ENCODE data around the gene NXPH2. TPM values are rescaled to one million over a fixed set of nuclear protein-coding genes. Genes with fewer than 3 reads are reported as not detected.
A peak's percentile ranks its signal among the peaks of the same experiment; 100 is the strongest.
"Not testable (repeated sequence)": the region's sequence is repeated elsewhere in the genome, so short reads cannot be mapped to it uniquely, and the experiment has no call there.

The NXPH2 gene
- polyA plus RNA-seq, 6 donors from 2014 or later = not detected

GRCh38 chr2:138737009-138737554, 43.1 kb downstream of the NXPH2 start:
- DNase-seq; H3K4me3 Mint-ChIP-seq; ATAC-seq (ENCODE audit: low read depth in 2 of 2); H3K27me3 Mint-ChIP-seq; H3K27ac Mint-ChIP-seq; H3K4me1 Mint-ChIP-seq: not testable (repeated sequence)
- peaks cover 0 to 23% of the 10 kb centered on the region in 2 donors for H3K36me3 Mint-ChIP-seq
- peaks cover 14 to 48% (median 27%) of the 10 kb centered on the region in 7 donors for H3K9me3 Mint-ChIP-seq

GRCh38 chr2:138732651-138733050, 47.5 kb downstream of the NXPH2 start:
- Mint-ChIP-seq H3K4me1 (no peaks in the 10 kb centered on the region), H3K27ac (no peak overlapping the region), H3K4me3 (no peak overlapping the region), H3K9me3 (peaks cover 16 to 61% (median 27%) of the 10 kb centered on the region in 7 donors), H3K27me3 (peaks cover 8% of the 10 kb centered on the region in 3 donors), H3K36me3 (peaks cover 0 to 23% of the 10 kb centered on the region in 2 donors)
- no peak for DNase-seq
- ATAC-seq (ENCODE audit: low read depth in 2 of 2) = no peak

GRCh38 chr2:138730497-138731030, 49.6 kb downstream of the NXPH2 start:
- H3K27me3 Mint-ChIP-seq = peaks cover 8% of the 10 kb centered on the region in 3 donors
- no peak overlapping the region for H3K27ac Mint-ChIP-seq
- no peak for DNase-seq
- no peaks in the 10 kb centered on the region for H3K4me1 Mint-ChIP-seq
- no peak overlapping the region for H3K4me3 Mint-ChIP-seq
- peaks cover 0 to 16% of the 10 kb centered on the region in 2 donors for H3K36me3 Mint-ChIP-seq
- peaks cover 9 to 41% (median 14%) of the 10 kb centered on the region in 7 donors for H3K9me3 Mint-ChIP-seq
- ATAC-seq (ENCODE audit: low read depth in 2 of 2) = no peak

GRCh38 chr2:138727956-138728355, 52.2 kb downstream of the NXPH2 start:
- Mint-ChIP-seq H3K4me3 (no peak overlapping the region), H3K4me1 (no peaks in the 10 kb centered on the region), H3K9me3 (peaks cover 0 to 15% (median 4%) of the 10 kb centered on the region in 7 donors), H3K27me3 (peaks cover 8% of the 10 kb centered on the region in 3 donors), H3K27ac (no peak overlapping the region), H3K36me3 (no peaks in the 10 kb centered on the region)
- DNase-seq (no peak), ATAC-seq (ENCODE audit: low read depth in 2 of 2) (no peak)

DNA sequence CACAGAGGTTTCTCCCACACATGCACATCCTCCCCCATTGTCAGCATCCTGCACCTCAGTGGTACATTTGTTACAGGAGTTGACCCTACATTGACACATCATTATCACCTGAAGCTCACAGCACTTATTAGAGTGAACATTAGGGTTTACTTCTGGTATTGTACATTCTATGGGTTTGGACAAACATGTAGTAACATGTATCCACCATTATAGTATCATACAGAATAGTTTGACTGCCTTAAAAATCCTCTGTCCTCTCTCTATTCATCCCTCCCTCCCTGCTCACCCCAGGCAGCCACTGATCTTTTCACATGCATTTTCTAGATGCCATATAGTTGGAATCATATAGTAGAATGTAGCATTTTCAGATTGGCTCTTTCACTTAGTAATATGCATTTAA, 53.5 kb downstream of the NXPH2 start:
- ATAC-seq (ENCODE audit: low read depth in 2 of 2) (no peak), DNase-seq (no peak)
- Mint-ChIP-seq H3K4me3 (no peak overlapping the region), H3K27me3 (peaks cover 4 to 8% (median 8%) of the 10 kb centered on the region in 3 donors), H3K4me1 (no peaks in the 10 kb centered on the region), H3K36me3 (no peaks in the 10 kb centered on the region), H3K27ac (no peak overlapping the region), H3K9me3 (peaks cover 0 to 13% (median 4%) of the 10 kb centered on the region in 7 donors)

DNA sequence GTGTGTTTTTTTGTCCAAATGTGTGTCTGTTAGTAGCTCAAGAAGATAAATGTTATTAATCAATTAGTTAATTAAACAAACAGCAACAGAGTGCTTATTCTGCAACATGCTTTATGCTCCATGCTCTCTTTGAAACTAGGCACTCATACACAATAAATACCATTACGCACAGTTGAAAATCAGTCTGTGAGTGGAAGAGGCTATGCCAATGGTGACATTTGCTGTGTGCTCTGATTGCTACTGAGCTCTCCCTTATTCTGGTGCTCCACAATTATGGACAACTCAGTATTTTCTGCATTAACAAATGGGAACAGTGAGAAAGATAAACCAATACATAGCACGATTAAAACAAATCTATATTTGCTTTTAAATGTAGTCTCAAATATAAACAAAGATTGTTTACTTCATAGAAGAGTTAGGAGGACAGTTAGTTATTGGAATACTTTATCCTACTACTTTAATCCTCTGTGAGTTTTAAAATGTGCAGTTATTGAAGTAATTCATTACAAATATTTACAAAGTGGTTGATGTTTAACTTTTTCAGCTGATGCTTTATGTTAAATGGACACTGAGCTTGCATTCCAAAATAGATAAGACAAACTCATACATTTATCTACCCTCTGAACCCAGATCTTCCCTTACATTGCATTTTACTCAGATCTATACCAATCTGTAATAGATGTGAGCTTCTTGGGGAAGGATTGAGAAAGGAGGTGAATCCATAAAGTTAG, 55.3 kb downstream of the NXPH2 start:
- Mint-ChIP-seq H3K27ac (no peak overlapping the region), H3K9me3 (peaks cover 0 to 12% (median 4%) of the 10 kb centered on the region in 7 donors), H3K27me3 (peaks cover 0 to 9% (median 6%) of the 10 kb centered on the region in 3 donors), H3K4me3 (no peak overlapping the region), H3K36me3 (no peaks in the 10 kb centered on the region), H3K4me1 (no peaks in the 10 kb centered on the region)
- DNase-seq (no peak), ATAC-seq (ENCODE audit: low read depth in 2 of 2) (no peak)

- H3K4me1 Mint-ChIP-seq = no peaks in the 10 kb centered on the region
- peaks cover 0 to 6% (median 0%) of the 10 kb centered on the region in 7 donors for H3K9me3 Mint-ChIP-seq
- no peak for ATAC-seq (ENCODE audit: low read depth in 2 of 2)
Measured at GRCh38 chr2:138724327-138724726, 55.9 kb downstream of the NXPH2 start.

GRCh38 chr2:138723196-138723987, 56.8 kb downstream of the NXPH2 start:
- no peaks in the 10 kb centered on the region for H3K4me1 Mint-ChIP-seq
- H3K4me3 Mint-ChIP-seq = no peak overlapping the region
- no peak for ATAC-seq (ENCODE audit: low read depth in 2 of 2)
- H3K9me3 Mint-ChIP-seq = no peaks in the 10 kb centered on the region
- no peak overlapping the region for H3K27ac Mint-ChIP-seq
- H3K27me3 Mint-ChIP-seq = peaks cover 6 to 9% (median 6%) of the 10 kb centered on the region in 3 donors
- DNase-seq = no peak
- no peaks in the 10 kb centered on the region for H3K36me3 Mint-ChIP-seq

More at GRCh38 chr2:138724327-138724726, 55.9 kb downstream of the NXPH2 start:
- H3K27me3 Mint-ChIP-seq = peaks cover 0 to 9% (median 6%) of the 10 kb centered on the region in 3 donors
- no peaks in the 10 kb centered on the region for H3K36me3 Mint-ChIP-seq
- no peak overlapping the region for H3K27ac Mint-ChIP-seq
- no peak overlapping the region for H3K4me3 Mint-ChIP-seq
- no peak for DNase-seq

- Mint-ChIP-seq H3K27ac (no peak overlapping the region), H3K9me3 (no peaks in the 10 kb centered on the region), H3K4me3 (no peak overlapping the region), H3K4me1 (peaks cover 0 to 6% (median 0%) of the 10 kb centered on the region in 3 donors), H3K27me3 (peaks cover 6 to 18% (median 6%) of the 10 kb centered on the region in 3 donors), H3K36me3 (no peaks in the 10 kb centered on the region)
- ATAC-seq (ENCODE audit: low read depth in 2 of 2) (no peak), DNase-seq (no peak)
Measured at GRCh38 chr2:138722316-138722715, 57.9 kb downstream of the NXPH2 start.

DNA sequence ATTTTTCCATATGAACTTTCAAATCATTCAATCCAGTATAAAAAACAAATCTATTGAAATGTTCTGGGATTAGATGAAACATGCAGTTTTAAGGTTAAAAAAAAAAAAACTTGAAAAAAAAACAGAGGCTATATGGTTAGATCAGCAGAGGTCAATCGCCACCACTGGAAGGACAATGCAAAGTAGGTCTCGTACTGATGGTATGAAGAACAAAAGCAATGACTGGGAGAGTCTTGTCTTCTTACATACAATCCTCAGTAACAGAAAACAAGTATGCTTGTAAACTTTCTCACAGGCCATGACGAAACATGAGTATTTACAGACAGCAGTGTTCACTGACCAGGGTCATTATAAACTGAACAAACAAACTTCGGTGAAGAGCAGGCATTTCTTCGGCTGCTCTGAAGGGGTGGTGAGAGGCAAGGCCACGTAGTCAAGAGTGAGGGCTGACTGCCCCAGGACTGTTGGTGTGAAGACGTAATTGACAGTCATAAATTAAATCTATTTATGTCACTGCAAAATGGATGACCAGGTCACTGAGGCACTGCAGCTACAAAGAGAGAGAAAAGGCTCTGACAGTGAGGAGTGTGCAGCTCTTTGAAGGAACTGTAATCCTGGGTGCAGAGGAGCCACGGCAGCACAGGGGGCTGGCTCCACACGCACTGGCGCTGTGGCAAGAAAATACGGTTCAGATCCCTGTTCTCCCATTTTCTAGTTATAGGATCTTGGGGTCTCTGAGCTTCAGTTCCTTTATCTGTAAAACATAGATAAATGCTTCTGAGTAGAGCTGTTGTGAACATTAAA, 60.0 kb downstream of the NXPH2 start:
- ATAC-seq (ENCODE audit: low read depth in 2 of 2) (no peak), DNase-seq (no peak)
- no peak overlapping the region for H3K4me3 Mint-ChIP-seq
- H3K27ac Mint-ChIP-seq = peak overlapping the region in 1 of 6 donors; percentile 70
- H3K27me3 Mint-ChIP-seq = peaks cover 12 to 21% (median 18%) of the 10 kb centered on the region in 3 donors
- H3K9me3 Mint-ChIP-seq = no peaks in the 10 kb centered on the region
- no peaks in the 10 kb centered on the region for H3K36me3 Mint-ChIP-seq
- H3K4me1 Mint-ChIP-seq = peaks cover 0 to 6% (median 0%) of the 10 kb centered on the region in 3 donors

GRCh38 chr2:138718405-138718804, 61.8 kb downstream of the NXPH2 start:
- ATAC-seq (ENCODE audit: low read depth in 2 of 2) = no peak
- Mint-ChIP-seq H3K27ac (no peak overlapping the region), H3K4me3 (no peak overlapping the region), H3K4me1 (peaks cover 0 to 6% (median 0%) of the 10 kb centered on the region in 3 donors), H3K27me3 (peaks cover 12 to 21% (median 18%) of the 10 kb centered on the region in 3 donors), H3K36me3 (no peaks in the 10 kb centered on the region), H3K9me3 (no peaks in the 10 kb centered on the region)
- no peak for DNase-seq

DNA sequence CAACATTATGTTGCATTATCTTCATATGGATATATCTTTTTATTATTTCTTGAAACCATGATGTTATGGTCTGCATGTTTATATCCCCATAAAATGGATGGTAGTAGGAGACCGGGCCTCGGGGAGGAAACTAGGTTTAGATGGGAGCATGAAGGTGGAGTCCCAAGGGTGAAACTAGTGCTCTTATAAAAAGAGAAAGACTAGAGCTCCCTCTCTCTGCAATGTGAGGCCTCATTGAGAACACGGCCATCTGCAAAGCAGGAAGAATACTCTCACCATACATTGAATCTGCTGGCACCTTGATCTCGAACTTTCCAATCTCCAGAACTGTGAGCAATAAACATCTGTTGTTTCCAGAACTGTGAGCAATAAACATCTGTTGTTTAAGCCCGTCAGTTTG, 64.0 kb downstream of the NXPH2 start:
- DNase-seq (no peak), ATAC-seq (ENCODE audit: low read depth in 2 of 2) (no peak)
- Mint-ChIP-seq H3K9me3 (no peaks in the 10 kb centered on the region), H3K27me3 (peaks cover 12 to 21% (median 18%) of the 10 kb centered on the region in 3 donors), H3K4me1 (peaks cover 0 to 6% (median 0%) of the 10 kb centered on the region in 3 donors), H3K27ac (no peak overlapping the region), H3K36me3 (no peaks in the 10 kb centered on the region), H3K4me3 (no peak overlapping the region)

GRCh38 chr2:138713504-138713903, 66.7 kb downstream of the NXPH2 start:
- Mint-ChIP-seq H3K4me1 (peaks cover 0 to 6% (median 0%) of the 10 kb centered on the region in 3 donors), H3K36me3 (no peaks in the 10 kb centered on the region), H3K27me3 (peaks cover 6 to 28% (median 21%) of the 10 kb centered on the region in 3 donors), H3K27ac (no peak overlapping the region), H3K4me3 (no peak overlapping the region), H3K9me3 (no peaks in the 10 kb centered on the region)
- DNase-seq (no peak), ATAC-seq (ENCODE audit: low read depth in 2 of 2) (no peak)

Data from naive B cell (primary cell).